ENCODE results near the gene BCAS4.

BCAS4 gene

DNA sequence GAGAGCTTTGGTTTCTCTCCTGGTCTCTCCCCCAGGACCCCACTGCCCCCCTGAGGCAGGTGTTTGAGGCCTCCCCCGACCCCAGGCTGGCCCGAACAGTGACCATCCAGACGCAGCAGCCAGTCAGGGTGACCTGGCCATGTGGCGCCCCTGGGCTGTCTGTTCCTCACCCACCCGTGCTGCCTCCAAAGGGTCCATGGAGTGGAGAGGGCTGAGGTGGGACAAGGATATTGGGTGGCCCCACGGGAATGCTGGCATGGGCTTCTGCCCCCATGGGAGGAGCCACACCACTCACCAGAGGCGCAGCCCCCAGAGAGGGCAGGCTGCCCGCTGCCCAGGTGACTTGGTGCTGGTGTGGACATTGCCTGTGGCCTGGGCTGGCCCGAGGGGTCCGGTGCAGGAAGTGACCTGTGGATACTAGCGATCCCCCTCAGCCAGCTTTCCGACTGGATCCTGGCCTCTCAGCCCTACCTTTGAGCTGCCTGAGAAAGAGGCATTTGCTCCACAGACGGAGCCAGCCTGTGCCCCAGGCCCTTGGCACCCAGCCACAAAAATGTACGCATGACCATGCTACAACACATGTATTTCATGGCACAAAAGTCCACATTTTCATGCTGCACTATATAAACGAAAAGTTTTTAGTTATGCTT lies 50.8 kb downstream of the BCAS4 start:
- no peak overlapping the region for H3K4me3 ChIP-seq (ENCODE audit: low read depth, low read length)
- no peak for TF ChIP-seq MYC (IDR thresholded peaks at IDR 0.05; ENCODE audit: low read depth, low read length)
- no peak for TF ChIP-seq POLR2A (IDR thresholded peaks at IDR 0.05; ENCODE audit: extremely low read depth, insufficient read length)
- TF ChIP-seq, protein P1, sequence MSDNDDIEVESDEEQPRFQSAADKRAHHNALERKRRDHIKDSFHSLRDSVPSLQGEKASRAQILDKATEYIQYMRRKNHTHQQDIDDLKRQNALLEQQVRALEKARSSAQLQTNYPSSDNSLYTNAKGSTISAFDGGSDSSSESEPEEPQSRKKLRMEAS (IDR thresholded peaks at IDR 0.05; ENCODE audit: low read depth, low read length), result no peak
- TF ChIP-seq, protein P2, sequence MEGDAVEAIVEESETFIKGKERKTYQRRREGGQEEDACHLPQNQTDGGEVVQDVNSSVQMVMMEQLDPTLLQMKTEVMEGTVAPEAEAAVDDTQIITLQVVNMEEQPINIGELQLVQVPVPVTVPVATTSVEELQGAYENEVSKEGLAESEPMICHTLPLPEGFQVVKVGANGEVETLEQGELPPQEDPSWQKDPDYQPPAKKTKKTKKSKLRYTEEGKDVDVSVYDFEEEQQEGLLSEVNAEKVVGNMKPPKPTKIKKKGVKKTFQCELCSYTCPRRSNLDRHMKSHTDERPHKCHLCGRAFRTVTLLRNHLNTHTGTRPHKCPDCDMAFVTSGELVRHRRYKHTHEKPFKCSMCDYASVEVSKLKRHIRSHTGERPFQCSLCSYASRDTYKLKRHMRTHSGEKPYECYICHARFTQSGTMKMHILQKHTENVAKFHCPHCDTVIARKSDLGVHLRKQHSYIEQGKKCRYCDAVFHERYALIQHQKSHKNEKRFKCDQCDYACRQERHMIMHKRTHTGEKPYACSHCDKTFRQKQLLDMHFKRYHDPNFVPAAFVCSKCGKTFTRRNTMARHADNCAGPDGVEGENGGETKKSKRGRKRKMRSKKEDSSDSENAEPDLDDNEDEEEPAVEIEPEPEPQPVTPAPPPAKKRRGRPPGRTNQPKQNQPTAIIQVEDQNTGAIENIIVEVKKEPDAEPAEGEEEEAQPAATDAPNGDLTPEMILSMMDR (IDR thresholded peaks at IDR 0.05; ENCODE audit: low read depth, low read length), result no peak
- DNase-seq (ENCODE audit: low read depth), result no peak

DNA sequence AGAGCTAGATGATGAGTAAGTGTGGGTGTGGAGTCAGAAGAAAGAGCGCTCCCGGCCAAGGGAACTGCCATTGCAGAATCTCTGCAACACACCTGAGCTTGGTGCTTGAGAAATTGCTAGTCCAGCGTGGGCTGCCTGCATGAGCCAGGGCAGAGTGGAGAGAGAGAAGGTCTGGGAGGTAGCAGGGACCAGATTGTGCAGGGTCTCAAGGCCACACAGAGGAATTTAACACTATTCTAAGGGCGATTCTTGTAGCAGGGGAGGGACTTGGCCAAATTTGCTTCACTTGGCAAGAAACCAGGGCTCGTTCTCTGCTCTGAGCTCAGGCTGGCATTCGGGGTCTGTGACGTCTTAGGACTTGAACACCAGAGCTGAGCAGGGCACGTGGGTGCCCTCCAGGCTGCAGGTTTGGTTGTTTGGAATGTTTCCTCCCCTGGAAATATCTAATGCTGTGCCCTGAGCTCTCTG lies 53.5 kb downstream of the BCAS4 start:
- no peak for DNase-seq (ENCODE audit: low read depth)
- H3K4me3 ChIP-seq (ENCODE audit: low read depth, low read length), result no peak overlapping the region

DNA sequence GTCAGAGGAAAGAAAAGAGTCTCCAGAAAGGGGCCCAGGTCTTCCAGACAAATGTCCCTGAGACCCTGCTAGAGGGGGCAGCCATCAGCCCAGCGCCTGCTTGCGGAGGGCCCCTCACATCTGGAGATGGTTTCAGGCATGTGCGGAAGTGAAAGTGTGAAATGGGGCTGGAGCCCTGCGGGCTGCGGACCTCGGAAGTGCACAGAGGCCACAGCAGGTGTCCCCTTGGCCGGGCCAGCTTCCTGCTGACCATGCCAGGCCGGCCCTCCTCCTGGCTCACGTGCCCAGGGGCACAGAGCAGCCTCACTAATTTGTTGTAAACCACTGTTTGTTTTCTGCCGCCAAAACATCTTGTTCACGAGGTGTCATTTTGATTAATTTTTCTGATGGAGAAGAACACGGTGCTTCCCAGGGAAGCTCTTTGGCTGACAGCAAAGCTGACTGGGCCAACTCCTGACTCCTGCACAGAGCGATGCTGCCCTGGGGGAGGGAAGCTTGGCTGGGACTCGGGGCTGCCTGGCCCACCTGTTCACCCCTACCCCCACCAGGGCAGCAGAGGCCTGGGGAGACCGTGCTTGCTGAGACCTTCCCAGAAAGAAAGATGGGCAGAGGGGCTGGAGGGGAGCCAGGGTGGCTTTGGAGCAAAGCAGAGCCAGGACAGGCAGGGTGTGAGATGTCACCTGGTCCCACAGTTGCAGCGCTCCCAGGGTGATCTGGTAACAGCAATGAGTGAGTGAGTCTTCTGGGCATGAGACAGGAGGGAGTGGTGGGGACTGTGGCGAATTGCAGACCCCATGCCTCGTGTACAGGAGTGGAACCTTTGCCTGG lies 54.2 kb downstream of the BCAS4 start:
- TF ChIP-seq MYC (IDR thresholded peaks at IDR 0.05; ENCODE audit: low read depth, low read length) (no peak), POLR2A (IDR thresholded peaks at IDR 0.05; ENCODE audit: extremely low read depth, insufficient read length) (no peak)
- TF ChIP-seq, protein P1 (IDR thresholded peaks at IDR 0.05; ENCODE audit: low read depth, low read length), result no peak
- TF ChIP-seq, protein P2 (IDR thresholded peaks at IDR 0.05; ENCODE audit: low read depth, low read length), result no peak
- no peak overlapping the region for H3K4me3 ChIP-seq (ENCODE audit: low read depth, low read length)
- DNase-seq (ENCODE audit: low read depth), result no peak

More for the DNA sequence above, 53.5 kb downstream of the BCAS4 start:
- TF ChIP-seq, protein P2 (IDR thresholded peaks at IDR 0.05; ENCODE audit: low read depth, low read length), result no peak
- TF ChIP-seq MYC (IDR thresholded peaks at IDR 0.05; ENCODE audit: low read depth, low read length) (no peak), POLR2A (IDR thresholded peaks at IDR 0.05; ENCODE audit: extremely low read depth, insufficient read length) (no peak)
- TF ChIP-seq, protein P1 (IDR thresholded peaks at IDR 0.05; ENCODE audit: low read depth, low read length), result no peak

DNA sequence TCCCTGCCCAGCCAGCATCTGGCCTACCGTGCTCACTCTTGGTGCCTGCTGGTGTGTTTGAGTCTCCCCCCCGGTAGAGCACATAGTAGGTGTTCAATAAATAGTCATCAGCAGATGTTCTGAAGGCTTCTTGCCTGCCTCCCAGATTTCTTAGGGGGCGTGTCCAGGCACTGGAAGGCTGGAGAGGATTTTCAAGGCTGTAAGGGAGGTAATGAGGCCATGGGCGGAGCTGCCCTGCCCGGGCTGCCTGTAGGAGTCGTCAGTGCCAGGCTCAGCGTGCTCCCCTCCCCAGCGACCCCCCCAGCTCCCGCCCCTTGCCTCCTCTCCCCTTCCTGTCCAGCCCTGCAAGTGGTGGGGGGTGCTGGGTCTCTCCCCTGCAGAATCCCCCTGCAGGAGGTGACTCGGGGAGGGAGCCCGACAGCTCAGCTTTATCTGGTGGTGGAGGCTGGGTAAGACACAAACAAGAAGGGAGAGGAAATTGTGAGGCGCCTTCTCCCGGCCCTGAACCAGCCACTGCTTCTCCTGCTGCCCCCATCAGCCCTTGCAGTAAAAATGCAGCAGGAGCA lies 55.9 kb downstream of the BCAS4 start:
- TF ChIP-seq, protein P2 (IDR thresholded peaks at IDR 0.05; ENCODE audit: low read depth, low read length), result no peak
- no peak for TF ChIP-seq POLR2A (IDR thresholded peaks at IDR 0.05; ENCODE audit: extremely low read depth, insufficient read length)
- TF ChIP-seq, protein P1 (IDR thresholded peaks at IDR 0.05; ENCODE audit: low read depth, low read length), result no peak
- no peak for TF ChIP-seq MYC (IDR thresholded peaks at IDR 0.05; ENCODE audit: low read depth, low read length)
- no peak overlapping the region for H3K4me3 ChIP-seq (ENCODE audit: low read depth, low read length)
- no peak for DNase-seq (ENCODE audit: low read depth)

DNA sequence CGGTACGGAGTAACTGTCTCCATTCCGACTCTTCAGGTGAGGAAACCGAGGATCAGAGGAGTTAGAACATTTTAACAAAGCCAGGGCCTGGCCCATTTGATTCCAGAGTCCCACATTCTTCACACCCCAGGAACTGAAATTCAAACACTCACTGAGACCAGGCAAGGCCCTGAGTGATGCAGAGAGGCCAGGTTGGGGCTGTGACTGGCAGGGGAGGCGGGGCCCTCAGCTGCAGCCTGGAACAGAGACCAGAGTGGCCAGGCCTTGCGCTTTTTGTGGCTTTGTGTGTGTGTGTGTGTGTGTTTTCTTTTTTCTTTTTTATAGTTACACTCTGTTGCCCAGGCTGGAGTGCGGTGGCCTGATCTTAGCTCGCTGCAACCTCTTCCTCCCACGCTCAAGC lies 57.2 kb downstream of the BCAS4 start:
- H3K4me3 ChIP-seq (ENCODE audit: low read depth, low read length), result no peak overlapping the region
- no peak for TF ChIP-seq MYC (IDR thresholded peaks at IDR 0.05; ENCODE audit: low read depth, low read length)
- TF ChIP-seq, protein P1 (IDR thresholded peaks at IDR 0.05; ENCODE audit: low read depth, low read length), result no peak
- no peak for TF ChIP-seq POLR2A (IDR thresholded peaks at IDR 0.05; ENCODE audit: extremely low read depth, insufficient read length)
- TF ChIP-seq, protein P2 (IDR thresholded peaks at IDR 0.05; ENCODE audit: low read depth, low read length), result no peak
- DNase-seq (ENCODE audit: low read depth), result no peak
